Uterus (tissue), 4 donors: ENCODE results near the gene SERPINE1. TPM values are rescaled to one million over a fixed set of nuclear protein-coding genes. Genes with fewer than 3 reads are reported as not detected.

Experiments
- DNase-seq, 2 donors: peaks; one replicate each; pipeline ENCODE4 v3.0.0-alpha.2; 2019 to 2020
- H3K27ac ChIP-seq, 2 donors: fragments of 200-600 bp; sonication (generic); 1 replicate in 1 of 2; 2 replicates in 1 of 2; pipeline ENCODE4 v1.5.1; 2016 to 2018
- H3K27me3 ChIP-seq, 2 donors: fragments of 200-600 bp; sonication (generic); one replicate each; pipeline ENCODE4 v1.5.1; 2018 to 2019; ENCODE audit warnings: control low read depth in 1 of 2
- H3K36me3 ChIP-seq, 2 donors: fragments of 200-600 bp; sonication (generic); one replicate each; pipeline ENCODE4 v1.5.1; 2019; ENCODE audit warnings: control low read depth in 1 of 2
- H3K4me1 ChIP-seq, 2 donors: fragments of 200-600 bp; sonication (generic); one replicate each; pipeline ENCODE4 v1.5.1; 2018 to 2019; ENCODE audit warnings: control low read depth in 1 of 2
- H3K4me3 ChIP-seq, 2 donors: fragments of 200-600 bp; sonication (generic); 1 replicate in 1 of 2; 2 replicates in 1 of 2; pipeline ENCODE4 v1.5.1; 2018 to 2019; ENCODE audit warnings: mild to moderate bottlenecking in 1 of 2
- H3K9me3 ChIP-seq, 2 donors: fragments of 200-600 bp; sonication (generic); one replicate each; pipeline ENCODE4 v1.5.1; 2019; ENCODE audit warnings: control low read depth in 1 of 2
- POLR2A ChIP-seq, 2 donors: fragments of 450-650 bp; IDR thresholded peaks; one replicate each; pipeline ENCODE4 v1.6.1; 2016; ENCODE audit warnings: antibody characterized with exemption in 2 of 2, mild to moderate bottlenecking in 1 of 2, moderate library complexity in 1 of 2
- intact Hi-C: fragments of 100-400 bp; cut with DNase I; formaldehyde crosslinking; loops from one replicate; pipeline ENCODE4 v1.15.1; 2023; ENCODE audit warnings: low total_unique reads
- total RNA-seq, 4 donors: library from RNA; depleted of rRNA in 3 of 4; stranded (reverse); fragments of >200 nt in 3 of 4; gene quantifications; one replicate each; pipeline versions ENCODE4 v1.1.0 to v1.2.4, GENCODE V29; 2014 to 2023
- TF ChIP-seq, protein P1 (sequence below), 4 experiments: fragments of 200-600 bp in 2 of 4; fragments of 450-650 bp in 2 of 4; sonication (generic) in 2 of 4; IDR thresholded peaks; one replicate each; pipeline ENCODE4 v1.5.1; 2016 to 2019; ENCODE audit warnings: antibody characterized with exemption in 4 of 4, mild to moderate bottlenecking in 2 of 4, moderate library complexity in 1 of 4
- donor health status: DM: yes; HTN: yes; CAD: no.

Gene SERPINE1
- total RNA-seq, 4 donors from 2014 or later, result 0.51 to 10.6 (median 5.5) TPM

DNA sequence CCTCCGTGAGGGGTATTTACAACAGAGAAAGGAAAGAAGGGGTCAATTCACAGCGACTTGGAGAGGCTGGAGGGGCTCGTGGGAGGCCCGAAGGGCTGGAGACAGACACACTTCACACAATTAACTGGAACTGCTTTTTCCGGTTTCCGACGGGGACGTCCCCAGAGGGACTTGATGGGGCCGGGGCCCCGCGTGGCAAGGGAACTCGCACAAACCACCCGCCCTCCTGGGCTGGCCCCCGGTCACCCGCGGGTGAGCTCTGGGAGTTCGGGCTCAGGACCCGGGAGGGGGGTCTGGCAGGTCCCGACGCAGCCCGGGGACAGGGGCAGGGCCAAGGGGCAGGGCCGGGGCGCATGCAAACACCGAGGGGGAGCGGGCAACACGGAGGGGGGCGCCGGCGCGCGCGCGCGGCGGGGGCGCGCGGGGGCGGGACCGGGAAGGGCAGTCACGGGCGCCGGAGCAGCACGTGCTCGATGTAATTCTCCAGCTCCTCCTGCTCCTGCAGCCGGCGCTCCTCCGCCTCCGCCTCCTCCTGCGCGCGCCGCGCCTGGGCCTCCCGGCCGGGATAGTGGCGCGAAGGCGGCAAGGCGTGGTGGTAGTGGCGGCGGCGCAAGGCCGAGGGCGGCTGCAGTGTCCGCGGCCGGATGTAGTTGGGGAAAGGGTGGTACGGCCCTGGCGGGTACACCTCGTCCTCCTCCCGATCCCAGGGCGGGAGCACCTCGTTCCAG, 35.8 kb downstream of the SERPINE1 start:
- no peak for DNase-seq
- H3K4me3 ChIP-seq, result peak overlapping the region in 1 of 2 donors; percentile 36
- peaks cover 30 to 32% of the 10 kb centered on the region in 2 donors for H3K27me3 ChIP-seq
- no peak for TF ChIP-seq POLR2A (IDR thresholded peaks at IDR 0.05)
- TF ChIP-seq, protein P1, sequence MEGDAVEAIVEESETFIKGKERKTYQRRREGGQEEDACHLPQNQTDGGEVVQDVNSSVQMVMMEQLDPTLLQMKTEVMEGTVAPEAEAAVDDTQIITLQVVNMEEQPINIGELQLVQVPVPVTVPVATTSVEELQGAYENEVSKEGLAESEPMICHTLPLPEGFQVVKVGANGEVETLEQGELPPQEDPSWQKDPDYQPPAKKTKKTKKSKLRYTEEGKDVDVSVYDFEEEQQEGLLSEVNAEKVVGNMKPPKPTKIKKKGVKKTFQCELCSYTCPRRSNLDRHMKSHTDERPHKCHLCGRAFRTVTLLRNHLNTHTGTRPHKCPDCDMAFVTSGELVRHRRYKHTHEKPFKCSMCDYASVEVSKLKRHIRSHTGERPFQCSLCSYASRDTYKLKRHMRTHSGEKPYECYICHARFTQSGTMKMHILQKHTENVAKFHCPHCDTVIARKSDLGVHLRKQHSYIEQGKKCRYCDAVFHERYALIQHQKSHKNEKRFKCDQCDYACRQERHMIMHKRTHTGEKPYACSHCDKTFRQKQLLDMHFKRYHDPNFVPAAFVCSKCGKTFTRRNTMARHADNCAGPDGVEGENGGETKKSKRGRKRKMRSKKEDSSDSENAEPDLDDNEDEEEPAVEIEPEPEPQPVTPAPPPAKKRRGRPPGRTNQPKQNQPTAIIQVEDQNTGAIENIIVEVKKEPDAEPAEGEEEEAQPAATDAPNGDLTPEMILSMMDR (IDR thresholded peaks at IDR 0.05), result no peak
- H3K4me1 ChIP-seq, result peaks cover 6 to 23% of the 10 kb centered on the region in 2 donors
- H3K9me3 ChIP-seq, result no peaks in the 10 kb centered on the region
- H3K27ac ChIP-seq, result no peak overlapping the region
- no peaks in the 10 kb centered on the region for H3K36me3 ChIP-seq
- intact Hi-C loops, result no loop called here

DNA sequence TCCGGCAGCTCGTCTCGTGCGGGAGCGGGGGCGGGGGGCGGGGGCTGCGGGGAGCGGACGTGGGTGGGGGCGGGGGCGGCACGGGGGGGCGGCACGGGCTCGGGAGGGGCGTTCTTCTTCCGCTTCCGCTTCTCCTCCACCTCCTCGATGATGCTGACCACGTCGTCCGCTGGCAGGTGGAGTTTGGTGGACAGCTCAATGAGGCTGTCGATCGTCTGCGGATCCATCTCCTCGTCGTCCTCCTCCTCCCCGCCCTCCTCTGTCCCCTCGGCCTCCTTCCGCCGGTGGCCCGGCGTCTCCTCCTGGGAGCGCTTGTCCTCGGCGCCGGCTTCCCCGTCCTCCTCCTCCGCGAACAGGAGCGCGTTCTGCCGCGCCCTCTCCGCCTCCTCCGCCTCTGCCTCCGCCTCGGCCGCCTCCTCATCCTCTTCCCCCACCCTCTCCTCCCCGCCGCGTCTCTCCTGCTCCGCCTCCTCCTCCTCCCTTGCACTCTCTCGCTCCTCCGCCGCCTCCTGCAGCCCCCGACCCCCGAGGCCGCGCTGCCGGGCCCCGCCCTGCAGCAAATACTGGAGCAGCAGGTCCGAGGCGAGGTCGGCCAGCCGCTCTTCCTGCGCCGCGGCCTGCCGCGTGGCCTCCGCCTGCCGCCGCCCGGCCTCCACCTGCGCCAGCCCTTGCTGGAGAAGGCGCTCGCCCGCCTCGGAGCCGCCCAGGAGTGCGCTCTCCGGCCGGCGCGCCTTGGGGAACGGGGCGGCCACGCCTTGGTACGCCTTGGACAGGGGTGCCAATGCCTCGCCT, 36.6 kb downstream of the SERPINE1 start:
- no peak for DNase-seq
- H3K4me1 ChIP-seq, result peaks cover 6 to 23% of the 10 kb centered on the region in 2 donors
- H3K9me3 ChIP-seq, result no peaks in the 10 kb centered on the region
- intact Hi-C loops, result no loop called here
- H3K27ac ChIP-seq, result no peak overlapping the region
- TF ChIP-seq, protein P1 (IDR thresholded peaks at IDR 0.05), result no peak
- no peak for TF ChIP-seq POLR2A (IDR thresholded peaks at IDR 0.05)
- H3K27me3 ChIP-seq, result peaks cover 30 to 32% of the 10 kb centered on the region in 2 donors
- peak overlapping the region in 1 of 2 donors; percentile 36 for H3K4me3 ChIP-seq
- H3K36me3 ChIP-seq, result no peaks in the 10 kb centered on the region

DNA sequence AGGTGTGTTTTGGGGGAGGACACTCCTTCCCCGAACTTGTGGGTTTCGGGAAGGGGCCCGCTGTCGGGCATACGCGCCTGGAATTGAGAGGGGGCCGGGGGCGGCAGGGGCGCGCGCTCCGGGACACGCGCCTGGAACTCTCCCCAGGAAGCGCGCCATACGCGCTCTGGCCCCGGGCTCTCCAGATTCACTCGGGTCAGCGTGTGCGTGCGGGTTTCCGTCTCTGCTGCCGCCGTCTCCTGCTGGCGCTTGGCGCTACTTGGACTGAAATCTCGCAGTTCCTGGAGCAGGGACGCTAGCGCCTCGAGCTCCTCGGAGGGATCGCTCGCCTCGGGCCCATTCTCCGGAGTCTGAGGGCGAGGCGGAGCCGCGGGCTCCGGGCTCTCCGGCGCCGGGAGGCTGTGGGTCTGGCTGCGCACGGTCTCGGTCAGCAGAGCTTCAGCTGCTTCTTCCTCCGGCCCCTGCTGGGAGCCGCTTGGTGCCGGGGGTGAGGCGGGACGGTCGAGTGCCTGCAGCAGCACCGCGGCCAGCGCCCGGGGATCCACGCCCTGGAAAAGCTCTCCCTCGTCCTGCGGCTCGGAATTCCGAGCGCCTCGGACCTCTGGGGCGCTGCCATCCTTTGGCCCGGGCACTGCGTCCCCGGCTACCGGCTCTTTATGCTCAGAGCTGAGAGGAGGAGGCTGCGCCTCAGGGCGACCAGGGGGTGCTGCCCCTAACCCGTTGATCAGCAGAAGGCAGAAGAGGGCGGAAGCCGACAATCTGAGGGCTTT, 37.4 kb downstream of the SERPINE1 start:
- peaks cover 30 to 36% of the 10 kb centered on the region in 2 donors for H3K27me3 ChIP-seq
- H3K4me1 ChIP-seq, result peaks cover 6 to 23% of the 10 kb centered on the region in 2 donors
- H3K9me3 ChIP-seq, result no peaks in the 10 kb centered on the region
- intact Hi-C loops, result no loop called here
- no peak overlapping the region for H3K27ac ChIP-seq
- no peak for TF ChIP-seq POLR2A (IDR thresholded peaks at IDR 0.05)
- TF ChIP-seq, protein P1 (IDR thresholded peaks at IDR 0.05), result no peak
- H3K36me3 ChIP-seq, result no peaks in the 10 kb centered on the region
- H3K4me3 ChIP-seq, result peak overlapping the region in 1 of 2 donors; percentile 36
- no peak for DNase-seq

DNA sequence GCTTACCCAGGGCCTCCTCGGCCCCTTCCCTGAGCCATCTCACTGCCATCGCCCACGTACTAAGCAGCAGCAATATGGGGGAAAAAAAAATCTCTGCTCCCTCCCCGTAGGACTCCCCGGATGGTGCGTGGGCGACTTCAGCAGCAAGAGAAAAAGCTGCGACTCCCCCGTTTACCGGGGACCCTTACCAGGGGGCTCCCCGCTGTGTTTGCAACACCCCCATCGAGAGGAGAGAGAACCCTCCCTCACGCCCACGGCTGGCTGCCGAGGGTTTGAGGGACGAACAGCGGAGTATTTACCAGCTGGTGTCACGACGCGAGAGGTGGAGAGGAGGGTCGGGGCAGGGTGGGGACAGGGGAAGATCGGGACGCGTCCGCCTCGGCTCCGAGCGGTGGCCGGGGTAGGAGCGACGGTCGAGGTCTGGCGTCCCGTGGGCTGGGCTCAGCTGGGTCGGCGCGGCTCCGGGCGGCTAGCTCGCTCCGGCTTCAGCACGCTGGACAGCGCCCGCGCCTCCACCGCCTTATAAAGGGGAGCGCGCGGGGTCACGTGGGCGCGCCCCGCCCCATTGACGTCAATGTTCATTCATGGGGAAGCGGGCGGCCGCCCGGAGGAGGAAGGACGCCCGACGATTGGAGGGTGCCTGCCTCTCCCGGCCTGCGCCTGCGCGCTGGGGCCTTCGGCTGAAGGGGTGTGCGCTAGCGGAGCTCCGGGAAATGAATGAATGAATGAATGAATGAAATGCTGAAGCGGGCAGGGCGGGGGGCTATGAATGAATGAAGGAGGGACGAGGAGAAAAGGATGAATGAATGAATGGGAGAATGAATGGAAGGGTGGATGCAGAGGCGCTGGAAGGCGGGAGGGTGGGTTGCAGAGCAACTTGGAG, 38.4 kb downstream of the SERPINE1 start, which contains the start of gene VGF:
Gene VGF (minus strand): TSS at position 495 of the 883 bp plus-strand sequence. CDS start 726 bp downstream, outside the sequence.
- H3K36me3 ChIP-seq, result no peaks in the 10 kb centered on the region
- peak; percentile 77 to 85 for DNase-seq
- H3K4me3 ChIP-seq, result no peak within 1 kb of the TSS
- peaks cover 6 to 23% of the 10 kb centered on the region in 2 donors for H3K4me1 ChIP-seq
- no peak for TF ChIP-seq POLR2A (IDR thresholded peaks at IDR 0.05)
- TF ChIP-seq, protein P1 (IDR thresholded peaks at IDR 0.05), result no peak
- no peaks in the 10 kb centered on the region for H3K9me3 ChIP-seq
- H3K27me3 ChIP-seq, result peaks cover 39 to 47% of the 10 kb centered on the region in 2 donors
- no peak within 1 kb of the TSS for H3K27ac ChIP-seq
- intact Hi-C loops, result no loop called here
